Activated naive CD8-positive, alpha-beta T cell treated with anti-CD3 and anti-CD28 coated beads, Interleukin-2, amount 50 U/mL, for 16 hours (primary cell): ENCODE results near the gene NRN1.
"Not testable (repeated sequence)": the region's sequence is repeated elsewhere in the genome, so short reads cannot be mapped to it uniquely, and the experiment has no call there.

Source experiments
- DNase-seq: peaks from one replicate; pipeline ENCODE4 v3.0.0-alpha.2; 2020; ENCODE audit warnings: low read depth, low spot score

The NRN1 gene

DNA sequence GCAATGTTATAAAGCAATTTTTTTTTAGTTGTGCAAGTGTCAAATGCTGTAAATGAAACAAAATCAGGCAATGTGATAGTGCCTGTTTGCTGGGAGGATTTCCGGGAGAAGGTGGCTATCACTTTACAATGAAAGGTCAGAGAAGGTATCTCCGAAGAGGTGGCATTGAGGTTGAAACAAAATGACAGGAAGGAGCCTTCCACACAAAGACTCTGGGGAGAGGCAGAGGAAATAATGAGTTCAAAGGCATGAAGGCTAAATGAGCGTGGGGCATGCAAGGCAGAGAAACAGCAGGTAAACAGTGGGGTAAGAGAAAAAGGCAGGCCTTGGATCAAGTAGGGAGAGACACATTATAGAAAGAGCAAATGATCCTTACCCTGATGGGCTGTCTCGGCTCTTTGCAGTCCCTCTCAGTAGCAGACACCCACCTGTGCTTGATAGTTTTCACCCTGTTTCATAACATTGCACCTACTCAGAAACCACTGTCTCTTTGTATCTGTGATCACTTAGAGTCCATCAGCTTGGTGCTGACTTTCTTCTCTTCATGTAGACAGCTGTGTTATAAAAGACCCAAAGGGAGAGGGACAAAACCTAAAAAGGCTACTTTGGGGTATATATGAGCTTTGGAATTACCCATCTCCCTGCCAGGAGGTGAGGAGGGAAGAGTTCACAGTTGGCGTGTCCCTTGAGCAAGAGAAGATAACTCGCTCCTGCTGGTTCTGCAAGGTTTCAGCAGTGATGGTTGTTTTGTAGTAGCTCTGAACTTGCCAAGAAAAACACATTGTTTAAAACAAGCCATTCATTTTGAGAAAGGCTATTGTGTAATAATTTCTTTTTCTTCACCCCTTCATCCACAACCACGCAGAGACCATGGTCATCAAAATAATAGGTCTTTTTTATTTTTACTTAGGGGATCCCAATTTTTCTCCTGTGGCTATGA, 22.3 kb downstream of the NRN1 start:
- DNase-seq, result no peak

DNA sequence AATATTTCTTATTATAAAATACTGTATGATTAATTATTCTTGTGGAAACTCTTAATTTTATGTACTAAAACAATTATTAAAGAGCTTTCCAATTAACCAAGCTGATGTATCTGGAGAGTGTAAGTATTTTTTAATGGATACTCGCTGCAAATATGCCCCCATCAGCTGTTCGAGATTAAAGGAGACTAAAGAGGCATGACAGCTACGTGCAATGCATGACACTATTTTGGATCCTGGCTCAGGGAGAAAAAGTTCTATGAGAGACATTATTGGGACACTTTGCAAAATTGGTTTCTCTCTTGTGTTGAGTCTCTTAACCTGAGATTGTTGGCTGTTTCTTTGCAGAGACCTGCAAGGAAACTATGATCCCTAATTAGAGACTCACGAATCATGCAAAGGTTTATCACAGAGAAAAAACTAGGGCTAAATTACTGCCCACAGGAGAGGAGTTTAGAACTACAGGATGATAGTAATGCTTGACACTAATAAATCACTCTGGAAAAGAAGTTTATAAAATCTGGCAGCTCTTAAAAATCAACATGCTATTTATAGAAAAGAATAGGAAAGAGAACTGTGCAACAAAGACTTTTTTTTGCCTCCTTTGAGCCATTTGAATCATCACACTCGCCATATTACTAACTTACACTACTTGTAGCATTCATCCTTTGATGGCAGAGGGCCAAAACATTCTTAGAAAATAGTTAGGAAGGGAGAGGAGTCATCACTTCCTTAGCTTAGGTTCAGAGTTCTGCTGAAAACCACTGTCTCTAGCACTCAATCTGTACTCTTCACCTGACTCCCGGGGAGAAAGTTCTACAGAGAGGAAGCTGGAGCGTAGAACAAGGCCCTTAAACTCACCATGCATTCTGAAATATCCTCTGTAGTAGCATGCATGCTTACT, 25.3 kb downstream of the NRN1 start:
- DNase-seq, result no peak

DNA sequence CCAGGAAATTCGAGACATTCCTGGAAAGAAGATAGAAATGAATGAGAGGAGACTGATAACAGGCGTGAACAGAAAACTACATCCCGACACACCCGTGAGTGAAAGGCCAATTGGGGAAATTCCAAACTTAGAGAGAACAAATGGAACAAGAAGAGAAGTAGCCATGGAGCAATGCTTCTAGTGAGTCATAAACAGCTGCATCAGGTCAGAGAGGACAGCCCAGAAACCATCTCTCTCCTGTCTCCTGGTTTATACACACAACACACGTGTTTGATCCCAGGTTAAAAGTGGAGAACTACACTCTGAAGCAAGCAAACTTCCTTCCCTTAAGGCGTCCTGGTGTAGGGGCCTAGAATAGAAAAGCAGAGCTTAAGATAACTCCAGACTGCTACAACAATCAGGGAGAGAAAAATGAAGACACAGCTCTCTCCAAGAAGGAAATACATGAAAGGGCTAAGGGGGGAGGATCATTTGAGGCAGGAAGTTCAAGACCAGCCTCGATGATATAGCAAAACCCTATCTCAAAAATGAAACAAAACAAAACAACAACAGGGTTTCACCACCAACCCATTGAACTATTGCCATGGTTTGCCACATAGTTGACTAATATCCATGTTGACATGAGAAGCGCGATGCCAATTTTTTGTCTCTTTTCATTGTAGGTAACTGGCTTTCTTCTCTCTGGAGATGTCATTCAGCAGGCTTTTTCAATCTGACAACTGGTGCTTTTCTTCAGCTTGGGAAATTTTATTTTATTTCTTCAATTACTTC, 26.9 kb downstream of the NRN1 start:
- DNase-seq, result no peak

DNA sequence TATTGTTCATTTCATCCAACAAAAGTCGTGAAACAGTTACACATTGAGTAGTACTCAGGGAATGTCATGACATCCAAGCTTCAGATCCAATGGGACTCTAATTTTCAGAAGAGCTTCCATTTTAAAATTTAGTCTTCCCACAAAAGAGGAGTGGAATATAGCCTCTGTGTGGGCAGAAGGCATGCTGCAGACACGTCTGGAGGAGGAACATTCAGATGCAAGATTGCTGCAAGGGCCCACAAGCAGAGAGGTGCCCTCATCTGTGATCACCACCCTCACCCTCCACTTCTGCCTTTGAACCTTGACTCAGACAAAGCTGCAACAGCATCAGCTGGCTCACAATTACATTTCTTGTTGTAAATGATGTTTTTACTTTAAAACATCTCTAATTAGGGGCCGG, 29.9 kb downstream of the NRN1 start:
- no peak for DNase-seq

DNA sequence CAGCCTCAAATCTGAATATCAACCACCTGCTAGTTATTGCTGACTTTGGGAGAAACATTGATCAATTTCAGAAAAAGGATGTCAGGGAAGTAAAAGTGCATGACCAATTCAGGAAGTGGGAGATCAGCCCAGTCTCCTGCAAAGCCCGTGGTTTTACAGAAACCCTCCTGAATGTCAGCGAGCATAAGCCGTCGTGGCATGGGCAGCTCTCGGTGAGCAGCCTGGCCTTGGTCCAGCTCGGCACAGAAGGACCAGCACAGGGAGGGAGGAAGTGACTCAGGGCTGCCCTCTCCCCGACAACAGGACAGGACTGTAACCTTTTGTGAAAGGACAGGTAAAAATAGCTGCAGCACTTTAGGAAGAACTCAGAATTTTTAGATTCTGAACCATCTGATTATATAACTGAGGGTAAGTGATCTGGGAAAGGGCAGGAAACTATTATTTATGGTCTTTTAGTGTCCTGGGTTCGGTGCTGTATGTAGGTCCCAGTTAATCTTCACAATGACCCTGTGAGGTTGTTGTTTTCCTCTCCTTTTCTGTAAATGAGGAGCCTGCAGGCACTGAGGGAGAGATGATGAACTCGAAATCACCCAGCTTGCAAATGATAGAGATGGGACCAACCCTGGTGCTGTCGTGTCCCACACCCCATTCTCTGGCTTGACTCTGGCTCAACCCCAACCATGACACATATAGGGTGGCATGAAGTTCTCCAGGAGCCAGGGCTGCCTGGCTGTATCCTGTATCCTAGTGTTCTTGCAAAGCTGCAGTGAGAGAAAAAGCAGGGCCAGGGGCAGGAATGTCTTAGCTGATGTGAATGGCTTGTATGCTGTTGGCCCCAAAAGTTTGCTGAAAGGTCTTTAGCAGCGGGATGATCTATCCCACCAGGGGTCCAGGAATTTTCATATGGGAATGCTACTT, 37.6 kb downstream of the NRN1 start:
- no peak for DNase-seq

DNA sequence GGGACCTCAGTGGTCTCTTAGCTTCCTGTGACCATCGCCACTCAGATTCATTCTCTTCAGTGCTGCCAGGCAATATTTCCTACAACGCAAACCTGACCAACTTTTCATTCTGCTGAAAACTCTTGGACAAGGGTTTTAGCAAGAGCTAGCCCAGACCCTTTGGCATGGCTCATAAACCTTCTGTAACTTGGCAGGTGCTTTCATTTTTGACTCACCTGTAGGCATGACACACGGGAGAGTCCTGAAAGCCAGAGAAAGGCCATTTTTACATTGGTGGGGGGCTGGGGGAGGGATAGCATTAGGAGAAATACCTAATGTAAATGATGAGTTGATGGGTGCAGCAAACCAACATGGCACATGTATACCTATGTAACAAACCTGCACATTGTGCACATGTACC, 38.7 kb downstream of the NRN1 start:
- not testable (repeated sequence) for DNase-seq

DNA sequence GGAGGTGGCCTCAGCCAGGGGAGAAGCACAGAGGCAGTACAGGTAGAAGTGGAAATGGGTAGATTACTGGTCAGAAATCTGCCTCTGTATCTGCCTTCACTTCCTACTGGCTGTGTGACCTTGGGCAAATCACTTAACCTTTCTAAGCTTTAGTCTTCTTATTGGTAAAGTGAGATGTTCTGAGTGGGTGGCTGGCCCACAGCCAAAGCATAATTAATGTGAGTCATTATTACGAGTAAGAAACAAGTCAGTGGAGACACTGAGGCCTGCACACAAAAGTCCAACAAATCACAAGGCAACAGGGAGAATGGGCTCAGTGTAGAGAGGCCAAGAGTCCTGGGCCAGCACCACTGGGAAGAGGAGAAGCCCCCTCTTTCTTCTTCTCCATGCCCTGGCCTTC, 39.1 kb downstream of the NRN1 start:
- DNase-seq, result no peak

DNA sequence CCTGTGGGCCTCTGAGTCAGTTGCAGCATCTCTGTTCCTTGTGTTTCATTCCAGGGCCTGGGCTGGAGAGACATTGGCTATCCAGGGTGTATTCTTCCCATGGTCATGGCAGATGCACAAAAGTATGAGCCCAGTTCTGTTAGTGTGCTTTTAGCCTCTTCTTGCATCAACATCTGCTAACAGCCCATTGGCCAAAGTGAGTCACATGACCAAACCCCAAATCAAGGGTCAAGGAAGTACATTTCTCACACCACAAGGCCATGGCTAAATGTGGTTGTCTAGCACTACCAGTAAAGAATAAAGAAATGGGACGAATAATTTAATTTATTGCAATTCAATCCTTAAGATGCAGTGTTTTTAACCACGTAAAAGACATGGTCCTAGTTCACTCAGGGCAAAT, 43.9 kb downstream of the NRN1 start:
- no peak for DNase-seq

DNA sequence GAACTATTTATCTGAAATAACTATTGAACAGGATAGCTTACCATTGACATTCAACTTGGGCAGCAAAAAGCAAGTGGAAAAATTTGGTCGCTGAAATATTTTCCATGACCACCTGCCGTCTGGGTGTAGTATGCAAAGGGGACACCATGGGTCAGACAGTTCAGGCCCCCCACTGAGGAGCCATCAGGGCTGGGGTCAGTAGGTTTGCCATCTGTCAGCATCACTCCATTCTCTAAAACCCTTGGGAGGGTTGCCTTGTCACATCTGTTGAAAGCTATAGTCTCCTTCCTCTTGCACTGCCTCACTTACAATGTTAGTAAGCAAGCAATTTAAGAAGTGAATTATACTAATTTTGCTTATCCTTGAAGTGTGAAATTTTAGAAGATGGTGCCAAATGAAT, 44.9 kb downstream of the NRN1 start:
- DNase-seq, result no peak

DNA sequence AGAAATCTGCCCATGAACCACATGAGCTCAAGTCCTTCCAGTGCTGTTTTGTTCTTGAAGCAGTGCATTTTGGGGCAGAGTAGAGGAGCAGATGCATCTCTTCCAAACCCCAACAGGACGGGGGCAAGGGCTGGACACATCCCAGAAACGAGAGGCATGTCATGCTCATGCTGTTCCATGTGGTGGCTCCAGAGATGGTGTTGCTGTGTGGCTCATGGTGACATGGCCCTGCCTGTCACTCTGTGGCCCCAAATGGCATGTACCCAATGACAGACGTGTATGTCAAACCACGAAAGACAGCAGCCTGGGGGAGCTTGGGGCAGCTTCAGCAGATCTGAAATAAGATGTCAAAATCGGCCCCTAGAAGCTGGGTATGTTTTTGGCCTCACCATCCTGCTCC, 46.3 kb downstream of the NRN1 start:
- DNase-seq, result no peak

DNA sequence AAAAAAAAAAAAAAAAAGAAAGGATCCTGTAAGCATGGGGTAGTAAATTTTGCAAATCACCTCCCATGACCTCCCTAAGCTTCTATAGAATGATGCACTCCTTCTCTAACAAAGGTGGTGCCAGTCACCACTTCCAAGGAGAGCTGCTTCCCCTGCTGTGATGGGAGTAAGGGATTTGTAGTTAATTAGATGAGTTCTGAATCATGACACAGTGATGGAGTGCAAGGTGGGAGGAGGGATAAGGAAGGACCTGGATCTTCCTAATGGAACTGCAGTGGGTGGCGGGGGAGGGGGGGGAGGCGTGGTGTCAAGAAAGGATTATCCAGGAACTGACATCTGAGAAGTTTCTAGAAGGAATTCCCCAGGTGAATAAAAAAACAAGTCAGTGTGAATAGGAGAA, 47.8 kb downstream of the NRN1 start:
- no peak for DNase-seq

DNA sequence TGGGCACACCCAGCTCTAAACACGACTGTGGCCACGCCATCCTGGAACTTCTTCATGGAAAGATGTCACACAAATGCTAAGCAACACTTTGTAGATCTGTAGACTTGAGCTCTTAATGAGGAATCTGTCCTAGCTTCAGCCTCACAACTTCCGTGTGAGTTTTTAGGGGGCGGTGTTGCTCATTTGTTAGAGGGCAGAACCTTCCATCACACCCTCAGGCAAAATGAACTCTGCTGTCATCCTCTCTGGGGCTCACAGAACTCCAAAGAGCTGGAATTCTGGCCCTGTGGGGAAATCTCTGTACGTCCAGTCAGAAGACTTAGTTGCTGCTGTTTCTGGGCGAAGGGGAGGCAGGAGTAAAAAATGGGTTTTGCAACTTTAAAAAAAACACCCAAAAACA, 49.8 kb downstream of the NRN1 start:
- no peak for DNase-seq

DNA sequence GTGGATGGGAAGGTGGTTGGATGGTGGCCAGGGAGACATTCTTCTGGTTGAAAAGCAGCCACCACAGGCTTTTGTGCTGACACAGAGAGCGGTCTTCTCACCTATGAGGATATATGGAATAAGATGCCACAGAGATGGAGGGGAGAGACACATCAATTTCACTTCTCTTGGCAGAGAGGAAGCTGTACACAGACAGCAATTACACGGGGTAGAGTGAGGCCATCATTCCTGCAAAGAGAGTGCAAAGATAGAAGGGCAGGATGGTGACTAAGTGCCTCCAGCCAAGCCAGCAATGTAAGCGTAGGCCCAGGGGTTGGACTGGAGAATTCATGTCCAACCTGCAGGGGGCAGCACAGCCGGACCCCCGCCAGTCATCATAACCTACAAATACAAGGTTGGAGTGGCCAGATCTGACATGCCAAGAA, 56.4 kb downstream of the NRN1 start:
- no peak for DNase-seq
